Effector memory CD8-positive, alpha-beta T cell (primary cell): ENCODE results near the gene MEG3.

Experiments used
- ATAC-seq: fragments of 150-1000 bp; cut with Tn5 transposase; replicated peaks from 2 replicates; pipeline ENCODE4 v1.10.0; 2021; ENCODE audit warnings: mild to moderate bottlenecking, moderate library complexity
- DNase-seq, 3 experiments: peaks; one replicate each; pipeline ENCODE4 v3.0.0; 2021
- H3K27ac Mint-ChIP-seq, 2 donors: one replicate each; pipeline ENCODE4 v1.8.0; 2022; ENCODE audit warnings: mild to moderate bottlenecking in 2 of 2, mixed read lengths in 2 of 2, moderate library complexity in 2 of 2
- H3K27me3 Mint-ChIP-seq, 2 donors: one replicate each; pipeline ENCODE4 v1.8.0; 2022; ENCODE audit warnings: mixed read lengths in 2 of 2
- H3K36me3 Mint-ChIP-seq: one replicate; pipeline ENCODE4 v1.8.0; 2022; ENCODE audit warnings: mild to moderate bottlenecking, moderate library complexity, mixed read lengths; ENCODE audit not compliant: insufficient read depth
- H3K4me1 Mint-ChIP-seq, 2 donors: one replicate each; pipeline ENCODE4 v1.8.0; 2022; ENCODE audit warnings: low read depth in 2 of 2, mixed read lengths in 2 of 2
- H3K4me3 Mint-ChIP-seq, 2 donors: one replicate each; pipeline ENCODE4 v1.8.0; 2022; ENCODE audit warnings: mild to moderate bottlenecking in 2 of 2, mixed read lengths in 2 of 2, moderate library complexity in 2 of 2
- H3K9me3 Mint-ChIP-seq, 2 donors: one replicate each; pipeline ENCODE4 v1.8.0; 2022; ENCODE audit warnings: mixed read lengths in 2 of 2

Gene MEG3

GRCh38 chr14:100868621-100869370 lies 42.9 kb downstream of the MEG3 start:
- DNase-seq: no peak
- Mint-ChIP-seq H3K4me1 (no peaks in the 10 kb centered on the region), H3K9me3 (no peaks in the 10 kb centered on the region), H3K27me3 (peaks cover 0 to 7% of the 10 kb centered on the region in 2 donors), H3K36me3 (no peaks in the 10 kb centered on the region), H3K4me3 (no peak overlapping the region), H3K27ac (no peak overlapping the region)
- ATAC-seq: no peak

GRCh38 chr14:100871234-100872186 lies 45.6 kb downstream of the MEG3 start:
- no peak overlapping the region for H3K4me3 Mint-ChIP-seq
- H3K36me3 Mint-ChIP-seq: no peaks in the 10 kb centered on the region
- peaks cover 0 to 16% of the 10 kb centered on the region in 2 donors for H3K27me3 Mint-ChIP-seq
- H3K4me1 Mint-ChIP-seq: no peaks in the 10 kb centered on the region
- DNase-seq (no peak), ATAC-seq (no peak)
- H3K9me3 Mint-ChIP-seq: no peaks in the 10 kb centered on the region
- no peak overlapping the region for H3K27ac Mint-ChIP-seq

- Mint-ChIP-seq H3K27ac (no peak overlapping the region), H3K4me1 (no peaks in the 10 kb centered on the region), H3K36me3 (no peaks in the 10 kb centered on the region), H3K4me3 (no peak overlapping the region), H3K9me3 (no peaks in the 10 kb centered on the region), H3K27me3 (peaks cover under 1 to 11% of the 10 kb centered on the region in 2 donors)
- DNase-seq (no peak), ATAC-seq (no peak)
Measured at GRCh38 chr14:100872259-100873095, 46.6 kb downstream of the MEG3 start.

GRCh38 chr14:100873096-100873482 lies 47.2 kb downstream of the MEG3 start:
- Mint-ChIP-seq H3K4me1 (no peaks in the 10 kb centered on the region), H3K27me3 (peaks cover 7 to 17% of the 10 kb centered on the region in 2 donors), H3K36me3 (no peaks in the 10 kb centered on the region), H3K4me3 (no peak overlapping the region), H3K27ac (no peak overlapping the region), H3K9me3 (no peaks in the 10 kb centered on the region)
- DNase-seq: no peak
- ATAC-seq: no peak

- DNase-seq: no peak
- no peaks in the 10 kb centered on the region for H3K4me1 Mint-ChIP-seq
- no peaks in the 10 kb centered on the region for H3K36me3 Mint-ChIP-seq
- no peak for ATAC-seq
- H3K27ac Mint-ChIP-seq: no peak overlapping the region
- H3K9me3 Mint-ChIP-seq: no peaks in the 10 kb centered on the region
- H3K4me3 Mint-ChIP-seq: no peak overlapping the region
- peaks cover 7 to 27% of the 10 kb centered on the region in 2 donors for H3K27me3 Mint-ChIP-seq
Measured at GRCh38 chr14:100874051-100874410, 48.1 kb downstream of the MEG3 start.

- no peaks in the 10 kb centered on the region for H3K4me1 Mint-ChIP-seq
- ATAC-seq (no peak), DNase-seq (no peak)
- H3K36me3 Mint-ChIP-seq: no peaks in the 10 kb centered on the region
- H3K27me3 Mint-ChIP-seq: peaks cover 7 to 29% of the 10 kb centered on the region in 2 donors
- no peaks in the 10 kb centered on the region for H3K9me3 Mint-ChIP-seq
- H3K4me3 Mint-ChIP-seq: no peak overlapping the region
- no peak overlapping the region for H3K27ac Mint-ChIP-seq
Measured at GRCh38 chr14:100874411-100875091, 48.6 kb downstream of the MEG3 start.

GRCh38 chr14:100875126-100875525 lies 49.2 kb downstream of the MEG3 start:
- DNase-seq: no peak
- H3K27ac Mint-ChIP-seq: no peak overlapping the region

GRCh38 chr14:100875861-100876590 lies 50.1 kb downstream of the MEG3 start:
- peaks cover 7 to 41% of the 10 kb centered on the region in 2 donors for H3K27me3 Mint-ChIP-seq
- H3K27ac Mint-ChIP-seq: no peak overlapping the region
- no peaks in the 10 kb centered on the region for H3K4me1 Mint-ChIP-seq

More at GRCh38 chr14:100875126-100875525, 49.2 kb downstream of the MEG3 start:
- Mint-ChIP-seq H3K4me3 (no peak overlapping the region), H3K4me1 (no peaks in the 10 kb centered on the region), H3K27me3 (peaks cover 7 to 35% of the 10 kb centered on the region in 2 donors), H3K36me3 (no peaks in the 10 kb centered on the region), H3K9me3 (no peaks in the 10 kb centered on the region)
- no peak for ATAC-seq

GRCh38 chr14:100878271-100879146 lies 52.6 kb downstream of the MEG3 start:
- Mint-ChIP-seq H3K4me3 (no peak overlapping the region), H3K9me3 (no peaks in the 10 kb centered on the region), H3K36me3 (no peaks in the 10 kb centered on the region), H3K27ac (no peak overlapping the region), H3K27me3 (peaks cover 7 to 41% of the 10 kb centered on the region in 2 donors), H3K4me1 (no peaks in the 10 kb centered on the region)
- no peak for ATAC-seq
- DNase-seq: no peak

More at GRCh38 chr14:100875861-100876590, 50.1 kb downstream of the MEG3 start:
- H3K36me3 Mint-ChIP-seq: no peaks in the 10 kb centered on the region
- ATAC-seq: no peak
- H3K4me3 Mint-ChIP-seq: no peak overlapping the region
- no peak for DNase-seq
- no peaks in the 10 kb centered on the region for H3K9me3 Mint-ChIP-seq

- Mint-ChIP-seq H3K27me3 (peaks cover 9 to 42% of the 10 kb centered on the region in 2 donors), H3K4me1 (no peaks in the 10 kb centered on the region), H3K4me3 (no peak overlapping the region), H3K36me3 (no peaks in the 10 kb centered on the region), H3K27ac (no peak overlapping the region), H3K9me3 (no peaks in the 10 kb centered on the region)
- ATAC-seq (no peak), DNase-seq (no peak)
Measured at GRCh38 chr14:100879194-100879593, 53.3 kb downstream of the MEG3 start.

GRCh38 chr14:100879782-100880181 lies 53.9 kb downstream of the MEG3 start:
- H3K9me3 Mint-ChIP-seq: no peaks in the 10 kb centered on the region
- DNase-seq: no peak
- no peak overlapping the region for H3K4me3 Mint-ChIP-seq
- H3K27ac Mint-ChIP-seq: no peak overlapping the region
- no peaks in the 10 kb centered on the region for H3K36me3 Mint-ChIP-seq
- H3K4me1 Mint-ChIP-seq: no peaks in the 10 kb centered on the region
- H3K27me3 Mint-ChIP-seq: peaks cover 15 to 46% of the 10 kb centered on the region in 2 donors
- ATAC-seq: no peak
